HL-60/S4 treated with phorbol 12-myristate 13-acetate at 8.2 ng/mL for 4 days and 3 days (cell line): ENCODE results near the gene ZNF212.

ENCODE experiments used
- in situ Hi-C: fragments of 300-500 bp; cut with MboI; formaldehyde crosslinking; loops from 2 replicates; pipeline ENCODE4 v1.15.0; 2022; ENCODE audit warnings: low sequenced_read_pairs

The ZNF212 gene

GRCh38 chr7:149239345-149240143 lies at the start of gene ZNF212:
Gene ZNF212 (plus strand): TSS chr7:149239651. CDS start chr7:149239779, 128 bp downstream.
- in situ Hi-C loops: no loop called here

- in situ Hi-C loops: no loop called here
Measured at GRCh38 chr7:149191851-149192250, 47.6 kb upstream of the ZNF212 start.

- in situ Hi-C loops: no loop called here
Measured at GRCh38 chr7:149194799-149195179, 44.7 kb upstream of the ZNF212 start.

GRCh38 chr7:149195180-149196150 lies 44.0 kb upstream of the ZNF212 start, which contains the start of gene ZNF282:
Gene ZNF282 (plus strand): TSS chr7:149195546. CDS start chr7:149195590, 44 bp downstream.
- in situ Hi-C loops: no loop called here

- in situ Hi-C loops: no loop called here
Measured at GRCh38 chr7:149196151-149196704, 43.2 kb upstream of the ZNF212 start.

- in situ Hi-C loops: no loop called here
Measured at GRCh38 chr7:149196705-149197171, 42.7 kb upstream of the ZNF212 start.

- in situ Hi-C loops: no loop called here
Measured at GRCh38 chr7:149197675-149198074, 41.8 kb upstream of the ZNF212 start.

- in situ Hi-C loops: no loop called here
Measured at GRCh38 chr7:149198161-149198816, 41.2 kb upstream of the ZNF212 start.

GRCh38 chr7:149199234-149199995 lies 40.0 kb upstream of the ZNF212 start:
- in situ Hi-C loops: no loop called here

GRCh38 chr7:149202831-149203231 lies 36.6 kb upstream of the ZNF212 start:
- in situ Hi-C loops: no loop called here

GRCh38 chr7:149205690-149206381 lies 33.6 kb upstream of the ZNF212 start:
- in situ Hi-C loops: no loop called here

- in situ Hi-C loops: no loop called here
Measured at GRCh38 chr7:149207324-149208035, 32.0 kb upstream of the ZNF212 start.

- in situ Hi-C loops: no loop called here
Measured at GRCh38 chr7:149209518-149210269, 29.8 kb upstream of the ZNF212 start.

GRCh38 chr7:149210551-149210950 lies 28.9 kb upstream of the ZNF212 start:
- in situ Hi-C loops: no loop called here

GRCh38 chr7:149214020-149214720 lies 25.3 kb upstream of the ZNF212 start:
- in situ Hi-C loops: no loop called here

GRCh38 chr7:149216402-149216801 lies 23.0 kb upstream of the ZNF212 start:
- in situ Hi-C loops: no loop called here

GRCh38 chr7:149217570-149217969 lies 21.9 kb upstream of the ZNF212 start:
- in situ Hi-C loops: no loop called here
